ENCODE results near the gene HOXC4.
"Not testable (repeated sequence)": the region's sequence is repeated elsewhere in the genome, so short reads cannot be mapped to it uniquely, and the experiment has no call there.

The HOXC4 gene

GRCh38 chr12:54058128-54058768, 4.6 kb downstream of the HOXC4 start:
- no peak for DNase-seq

DNA sequence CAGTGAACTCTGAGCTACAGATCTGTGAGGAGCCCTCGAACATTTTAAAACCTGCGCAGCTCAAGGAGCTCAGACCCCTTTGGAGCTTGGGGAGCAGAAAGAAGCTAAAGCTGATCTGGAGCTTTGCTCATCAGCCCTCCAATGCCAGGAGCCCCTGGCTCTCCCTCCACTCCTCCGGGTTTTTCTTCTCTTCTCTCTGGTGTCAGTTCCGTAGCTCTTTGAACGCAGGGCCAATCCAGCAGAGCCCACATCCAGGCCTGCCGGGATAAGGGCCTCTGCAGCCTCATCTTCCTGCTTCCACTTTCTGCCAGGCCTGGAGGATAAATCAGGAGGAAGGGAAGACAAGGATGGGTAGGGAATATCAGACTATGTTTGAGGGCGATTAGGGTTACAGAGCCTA, 6.0 kb downstream of the HOXC4 start:
- no peak for DNase-seq

- no peak for DNase-seq
Measured at GRCh38 chr12:54060174-54060974, 6.7 kb downstream of the HOXC4 start.

DNA sequence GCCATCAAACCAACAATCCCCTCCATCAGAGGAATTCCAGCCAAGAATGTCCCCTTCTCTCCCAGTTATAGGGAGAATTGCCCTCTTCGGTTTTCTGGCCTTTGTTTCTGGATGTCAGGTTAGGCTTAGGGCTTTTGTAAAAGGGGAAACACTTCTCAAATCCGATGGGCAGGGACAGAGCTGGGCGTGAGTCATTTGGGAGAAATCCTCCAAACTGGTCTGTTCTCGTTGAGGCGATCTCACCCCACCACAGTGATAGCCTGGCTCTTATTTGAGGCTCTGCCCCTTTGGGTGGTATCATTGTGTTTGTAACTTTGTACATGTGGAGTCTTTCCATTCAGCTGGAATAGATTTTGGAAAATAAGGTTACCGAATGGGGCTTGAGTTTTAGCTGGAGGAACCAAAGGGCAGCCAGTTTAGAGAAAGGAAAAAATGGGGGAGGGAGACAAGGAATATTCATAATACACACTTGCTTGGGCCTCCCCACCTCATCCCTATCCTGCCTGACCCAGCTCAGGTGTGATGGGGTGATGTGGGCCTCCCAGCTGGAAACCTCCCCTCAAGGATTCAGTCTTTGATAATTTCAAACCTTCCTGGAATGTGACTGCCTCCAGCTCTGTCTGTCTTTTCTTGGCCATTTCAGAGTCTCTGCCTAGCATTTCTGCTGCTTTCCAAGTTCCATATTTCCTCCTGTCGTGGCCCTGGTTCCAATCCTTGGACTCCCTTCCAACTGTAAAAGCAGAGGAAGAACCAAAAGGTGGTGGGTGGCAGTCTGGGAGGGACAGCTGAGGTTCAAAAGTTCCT, 7.5 kb downstream of the HOXC4 start:
- DNase-seq, result no peak

DNA sequence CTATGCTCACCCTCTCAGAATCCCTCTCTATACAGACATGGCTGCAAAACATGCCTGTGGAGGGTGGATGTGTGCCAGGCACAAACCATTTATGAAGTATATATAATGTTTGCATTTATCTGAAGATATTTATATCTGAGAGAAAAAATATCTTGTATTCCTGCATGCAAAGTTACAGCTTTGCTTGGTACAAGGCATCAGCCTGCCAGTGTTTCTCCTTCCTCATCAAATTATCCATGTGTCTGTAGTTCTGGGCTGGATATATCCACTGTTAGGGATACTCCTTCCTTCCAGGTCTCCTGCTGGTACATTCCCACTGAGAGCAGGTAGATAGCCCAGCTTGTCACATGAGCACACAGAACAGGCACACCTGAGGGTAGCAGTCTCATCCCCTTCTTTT, 12.0 kb downstream of the HOXC4 start:
- DNase-seq, result no peak

GRCh38 chr12:54066408-54066807, 12.8 kb downstream of the HOXC4 start:
- no peak for DNase-seq

DNA sequence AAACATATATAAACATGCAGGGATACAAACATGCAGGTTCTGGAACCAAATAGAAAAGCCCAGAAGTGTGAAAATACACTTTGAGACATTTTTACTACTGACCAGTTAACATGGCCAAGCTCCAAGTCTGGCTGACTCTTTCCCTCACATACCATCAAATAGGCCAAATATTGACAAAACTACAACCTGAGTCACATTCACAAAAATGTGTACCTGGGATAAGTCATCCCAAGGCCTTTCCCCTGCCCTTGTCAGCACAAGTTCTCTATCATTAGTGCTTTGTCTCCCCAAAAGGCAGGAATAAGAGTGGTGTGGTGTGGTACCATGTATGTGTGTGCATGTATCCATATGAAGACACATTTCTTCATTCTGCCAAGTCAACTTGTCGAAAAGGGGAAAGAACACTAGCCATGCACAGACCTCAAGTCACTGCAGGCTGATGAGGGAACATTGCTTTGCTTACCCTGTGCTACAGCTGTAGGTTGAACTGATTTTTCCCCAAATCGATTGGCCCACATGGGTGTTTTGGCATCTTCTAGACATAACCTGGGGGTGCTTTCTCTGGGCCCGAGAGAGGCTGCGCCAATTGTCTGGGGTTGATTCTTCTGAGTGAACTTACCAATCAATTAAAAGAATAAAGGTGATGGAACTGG, 14.9 kb downstream of the HOXC4 start:
- DNase-seq, result no peak

- no peak for DNase-seq
Measured at GRCh38 chr12:54071942-54072341, 18.3 kb downstream of the HOXC4 start.

GRCh38 chr12:54074308-54074707, 20.7 kb downstream of the HOXC4 start:
- no peak for DNase-seq

- no peak for DNase-seq
Measured at GRCh38 chr12:54075409-54075808, 21.8 kb downstream of the HOXC4 start.

DNA sequence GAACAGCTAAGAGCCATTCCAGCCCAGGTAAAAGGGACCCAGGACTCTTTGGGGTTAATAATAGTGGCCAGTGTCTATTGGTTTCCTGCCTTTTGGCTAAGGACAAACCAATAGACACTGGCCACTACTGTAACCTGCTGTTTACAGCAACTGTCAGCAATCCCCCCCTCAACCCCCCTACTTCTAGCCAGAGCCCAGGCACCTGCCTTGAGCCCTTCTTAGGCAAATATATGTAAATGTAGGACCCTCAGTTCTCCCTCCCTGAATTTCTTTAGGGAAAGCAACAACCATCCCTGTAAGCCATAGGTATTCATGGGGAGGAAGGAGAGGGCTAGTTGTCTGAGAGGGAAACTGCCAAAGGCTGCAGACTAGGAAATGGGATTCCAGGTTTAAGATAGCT, 22.3 kb downstream of the HOXC4 start:
- DNase-seq, result no peak

DNA sequence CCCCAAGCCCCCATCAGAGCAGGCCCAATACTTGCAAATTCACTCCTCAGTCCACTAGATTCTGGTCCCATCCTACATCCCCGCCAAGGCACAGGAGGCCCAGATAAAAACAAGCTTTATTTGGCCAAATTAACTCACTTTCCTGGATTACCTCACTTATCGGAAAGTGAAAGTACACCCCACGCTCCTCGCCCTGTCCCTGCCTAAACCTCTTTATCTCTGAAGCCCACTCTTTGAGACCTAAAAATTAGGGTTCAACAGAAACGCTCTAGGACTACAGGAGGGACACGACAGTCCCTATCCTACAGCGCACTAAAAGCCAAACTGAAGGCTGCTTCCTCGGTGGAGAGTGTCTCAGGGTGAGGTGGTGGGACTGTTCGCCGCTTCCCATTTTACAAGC, 24.2 kb downstream of the HOXC4 start:
- DNase-seq, result not testable (repeated sequence)

DNA sequence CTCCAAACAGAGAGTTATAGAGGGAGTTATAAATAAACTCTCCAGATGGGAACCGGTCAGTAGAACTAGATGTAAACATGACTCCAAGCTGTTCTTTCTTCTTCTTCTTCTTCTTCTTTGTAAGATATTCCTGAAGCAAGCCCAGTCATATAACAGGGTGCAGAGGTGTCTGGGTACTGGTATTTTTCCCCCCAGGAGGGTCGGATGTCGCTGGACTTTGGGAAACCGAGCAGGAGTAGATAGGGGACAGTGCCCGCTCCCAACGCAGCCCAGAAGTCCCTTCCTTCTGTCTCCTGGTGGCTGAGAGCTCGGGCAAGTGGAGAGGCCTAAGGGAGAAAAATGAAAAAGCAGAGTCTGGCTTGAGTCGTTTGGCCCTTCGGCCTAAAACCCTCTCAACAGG, 25.5 kb downstream of the HOXC4 start:
- not testable (repeated sequence) for DNase-seq

- not testable (repeated sequence) for DNase-seq
Measured at GRCh38 chr12:54080008-54080924, 26.6 kb downstream of the HOXC4 start.

DNA sequence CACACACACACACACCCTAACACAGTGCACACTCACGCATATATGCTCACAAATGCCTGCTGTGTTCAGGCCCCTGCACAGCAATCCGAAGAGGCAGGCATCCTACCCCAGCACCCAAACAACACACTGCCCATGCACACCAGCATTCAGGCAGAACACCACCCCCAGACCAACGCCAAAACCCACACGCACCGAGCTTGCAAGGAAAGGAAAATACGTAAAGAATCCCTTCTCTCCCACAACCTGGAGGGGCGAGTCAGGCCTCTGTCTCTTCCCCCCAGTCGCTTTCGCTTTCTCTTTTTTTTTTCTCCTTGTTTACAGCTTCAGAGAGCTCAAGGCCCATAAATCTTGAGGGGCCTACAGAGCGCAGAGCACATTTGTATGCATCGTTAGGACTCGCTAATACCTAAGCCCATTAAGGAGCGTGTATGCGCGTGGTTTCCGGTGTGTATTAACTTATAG, 27.4 kb downstream of the HOXC4 start:
- peak; percentile 12 to 19 for DNase-seq

DNA sequence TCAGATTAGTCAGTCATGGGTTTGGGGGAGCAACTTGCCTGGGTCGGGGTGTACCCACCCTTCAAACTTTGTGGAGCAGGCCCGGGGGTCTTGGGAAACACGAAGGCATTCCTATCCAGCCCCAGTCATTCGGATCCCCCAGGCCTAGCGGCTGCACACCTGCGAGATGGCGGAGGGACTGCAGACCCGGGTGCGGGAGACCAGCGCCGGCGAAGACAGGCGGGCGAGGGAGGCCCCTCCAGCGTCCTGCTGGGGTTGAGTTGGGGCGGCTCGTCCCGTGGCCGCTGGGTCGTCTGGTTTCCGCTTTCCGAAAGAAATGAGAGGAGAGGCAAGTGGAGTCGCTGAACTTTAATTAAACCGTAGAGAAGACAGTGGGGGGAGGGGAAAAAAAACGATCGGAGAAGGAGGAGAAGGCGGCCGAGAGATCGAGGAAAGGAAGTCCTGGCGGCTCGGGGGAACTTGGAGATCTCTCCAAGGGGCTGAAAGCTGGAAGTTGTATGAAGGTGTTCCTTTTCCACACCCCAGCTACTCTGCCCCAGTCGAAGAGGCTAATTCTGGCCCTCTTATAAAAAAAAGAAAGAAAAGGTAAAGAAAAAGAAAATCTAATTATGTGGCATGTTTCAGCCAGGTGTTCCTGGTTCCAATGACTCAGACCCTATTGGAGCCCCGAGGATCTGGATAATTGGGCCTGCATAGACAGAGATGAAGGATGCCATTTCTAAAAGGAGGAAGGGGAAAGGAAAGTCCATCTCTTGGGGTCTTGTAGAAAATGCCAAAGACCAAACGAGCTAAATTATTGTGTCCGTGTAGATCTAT, 28.2 kb downstream of the HOXC4 start:
- DNase-seq, result peak; percentile 20 to 22

DNA sequence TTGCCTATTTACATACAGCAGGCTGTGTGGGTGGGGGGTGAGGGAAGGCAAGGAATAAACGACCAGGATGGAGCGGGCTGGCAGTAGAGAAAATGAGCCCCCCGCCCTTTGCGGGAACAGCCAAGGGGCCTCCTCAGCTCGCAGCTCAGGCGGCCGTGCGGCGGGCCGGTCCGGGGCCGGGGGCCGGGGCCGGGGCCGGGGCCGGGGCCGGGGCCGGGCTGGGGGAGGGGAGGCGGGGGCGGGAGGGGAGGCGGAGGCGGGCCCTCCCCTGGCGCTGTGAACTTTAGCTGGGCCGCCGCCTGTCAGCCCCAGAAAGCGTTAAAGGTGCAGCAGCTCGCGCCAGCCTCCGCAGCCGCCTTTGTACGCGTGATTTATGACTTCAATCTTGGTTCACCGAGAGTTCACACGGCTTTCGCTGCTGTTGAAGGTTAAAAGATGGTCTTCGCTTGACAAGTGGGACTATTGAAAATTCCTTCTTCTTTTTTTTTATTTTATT, 28.8 kb downstream of the HOXC4 start:
- peak; percentile 32 to 41 for DNase-seq

DNA sequence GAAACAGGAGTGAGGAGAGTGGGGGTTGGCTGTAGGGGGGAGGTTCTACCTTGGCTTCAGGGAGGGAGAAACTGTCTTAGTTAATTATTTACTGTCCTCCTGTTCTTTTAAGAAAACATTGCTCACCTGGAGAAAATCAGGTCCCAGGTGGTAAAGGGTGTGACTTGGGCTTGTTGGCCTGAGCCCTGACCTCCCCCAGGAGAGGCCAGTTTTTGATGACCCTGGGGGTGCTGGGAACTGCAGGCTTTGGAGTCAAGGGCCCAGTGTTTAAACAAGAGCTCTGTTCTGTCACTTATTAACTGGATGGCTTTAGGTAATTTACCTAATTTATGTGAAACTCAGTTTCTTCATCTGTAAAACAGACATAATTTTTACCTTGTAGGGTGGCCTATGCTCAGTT, 34.4 kb downstream of the HOXC4 start:
- not testable (repeated sequence) for DNase-seq

DNA sequence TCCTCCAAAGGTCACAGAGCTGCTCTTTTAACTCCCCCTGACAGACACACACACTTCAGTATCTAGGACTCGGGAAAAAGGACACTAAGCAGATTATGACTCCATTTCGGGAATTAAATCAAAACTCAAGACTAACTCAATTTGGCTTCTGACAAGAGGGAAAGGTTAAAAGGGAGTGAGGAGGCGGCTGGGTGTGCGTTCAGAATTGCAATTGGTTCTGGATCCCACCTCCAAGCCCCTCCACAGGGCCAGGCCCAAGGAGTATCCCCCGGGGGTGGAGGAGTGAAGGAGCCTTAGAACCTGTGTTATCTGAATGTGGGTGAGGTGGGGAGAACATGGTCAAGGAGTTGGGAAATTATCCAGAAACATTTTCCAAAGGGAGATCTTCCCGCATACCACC, 35.8 kb downstream of the HOXC4 start:
- not testable (repeated sequence) for DNase-seq

- peak in 1 of 2 donors; percentile 12 for DNase-seq
Measured at GRCh38 chr12:54090312-54090711, 36.7 kb downstream of the HOXC4 start.

GRCh38 chr12:54092943-54093342, 39.3 kb downstream of the HOXC4 start:
- DNase-seq, result not testable (repeated sequence)
